ENCODE data around the gene SF3B2. TPM values are rescaled to one million over a fixed set of nuclear protein-coding genes. Genes with fewer than 3 reads are reported as not detected.

Gene SF3B2
- total and polyA plus RNA-seq, 2 experiments from 2014 or later, result 120 to 155 TPM

DNA sequence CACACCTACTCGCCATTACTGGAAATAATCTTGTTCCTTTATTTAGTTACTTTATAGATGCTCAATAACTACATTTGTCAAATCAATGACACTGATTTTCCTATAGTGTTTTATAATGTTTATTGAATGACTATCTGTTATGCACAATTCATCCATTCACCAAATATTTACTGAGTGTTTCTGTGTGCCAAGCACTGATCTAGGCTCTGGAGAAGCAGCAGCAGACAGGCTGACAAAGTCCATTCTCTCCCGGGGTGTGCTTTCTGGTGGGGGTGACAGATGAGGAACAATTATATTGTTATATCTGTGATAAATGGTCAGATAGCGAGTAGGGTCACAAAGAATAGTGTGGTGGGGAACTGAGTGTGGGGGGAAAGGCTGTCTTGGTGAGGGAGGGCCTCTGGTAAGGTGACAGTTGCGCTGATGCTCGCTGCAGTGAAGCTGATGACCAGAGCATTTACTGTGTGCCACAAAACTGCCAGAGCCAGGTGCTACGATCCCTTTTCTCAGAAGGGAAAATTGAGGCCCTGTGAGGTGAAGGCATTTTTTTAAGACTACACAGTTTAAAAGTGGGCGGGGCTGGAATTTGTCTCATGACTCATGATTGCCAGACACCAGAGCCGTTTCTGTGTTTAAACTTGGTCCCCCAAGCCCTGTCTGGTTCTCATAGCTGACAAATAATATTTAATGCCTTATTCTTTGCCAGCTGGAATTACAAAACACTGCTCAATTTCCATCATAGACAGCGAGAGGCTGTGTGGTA is 28.1 kb downstream of the SF3B2 start:
- WGBS (ENCODE audit: low lambda C conversion rate, missing lambda C conversion rate), result 73% methylated on average over 9 of the region's 9 CpGs
- Histone ChIP-seq H3K9me2 (replicated peaks; ENCODE audit: insufficient read depth) (no peaks in the 10 kb centered on the region), H2AFZ (no peak overlapping the region), H3K36me3 (replicated peaks; ENCODE audit: insufficient read depth, low read depth) (no peaks in the 10 kb centered on the region), H3K9me3 (ENCODE audit: low read depth) (no peaks in the 10 kb centered on the region), H3K79me2 (peaks cover 96% of the 10 kb centered on the region), H3K4me3 (no peak overlapping the region), H3K4me2 (no peak overlapping the region), H3K27me3 (no peaks in the 10 kb centered on the region), H3K4me1 (ENCODE audit: insufficient read depth) (peaks cover 35% of the 10 kb centered on the region), H3K27ac (peak overlapping the region; percentile 55), H4K20me1 (ENCODE audit: insufficient read depth, poor library complexity, severe bottlenecking) (no peaks in the 10 kb centered on the region)
- DNase-seq (ENCODE audit: low spot score), result peak; percentile 71
- no peak for TF ChIP-seq EZH2 (IDR thresholded peaks at IDR 0.05; ENCODE audit: borderline replicate concordance)
- TF ChIP-seq, protein P1, sequence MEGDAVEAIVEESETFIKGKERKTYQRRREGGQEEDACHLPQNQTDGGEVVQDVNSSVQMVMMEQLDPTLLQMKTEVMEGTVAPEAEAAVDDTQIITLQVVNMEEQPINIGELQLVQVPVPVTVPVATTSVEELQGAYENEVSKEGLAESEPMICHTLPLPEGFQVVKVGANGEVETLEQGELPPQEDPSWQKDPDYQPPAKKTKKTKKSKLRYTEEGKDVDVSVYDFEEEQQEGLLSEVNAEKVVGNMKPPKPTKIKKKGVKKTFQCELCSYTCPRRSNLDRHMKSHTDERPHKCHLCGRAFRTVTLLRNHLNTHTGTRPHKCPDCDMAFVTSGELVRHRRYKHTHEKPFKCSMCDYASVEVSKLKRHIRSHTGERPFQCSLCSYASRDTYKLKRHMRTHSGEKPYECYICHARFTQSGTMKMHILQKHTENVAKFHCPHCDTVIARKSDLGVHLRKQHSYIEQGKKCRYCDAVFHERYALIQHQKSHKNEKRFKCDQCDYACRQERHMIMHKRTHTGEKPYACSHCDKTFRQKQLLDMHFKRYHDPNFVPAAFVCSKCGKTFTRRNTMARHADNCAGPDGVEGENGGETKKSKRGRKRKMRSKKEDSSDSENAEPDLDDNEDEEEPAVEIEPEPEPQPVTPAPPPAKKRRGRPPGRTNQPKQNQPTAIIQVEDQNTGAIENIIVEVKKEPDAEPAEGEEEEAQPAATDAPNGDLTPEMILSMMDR (IDR thresholded peaks at IDR 0.05; ENCODE audit: poor library complexity), result no peak

DNA sequence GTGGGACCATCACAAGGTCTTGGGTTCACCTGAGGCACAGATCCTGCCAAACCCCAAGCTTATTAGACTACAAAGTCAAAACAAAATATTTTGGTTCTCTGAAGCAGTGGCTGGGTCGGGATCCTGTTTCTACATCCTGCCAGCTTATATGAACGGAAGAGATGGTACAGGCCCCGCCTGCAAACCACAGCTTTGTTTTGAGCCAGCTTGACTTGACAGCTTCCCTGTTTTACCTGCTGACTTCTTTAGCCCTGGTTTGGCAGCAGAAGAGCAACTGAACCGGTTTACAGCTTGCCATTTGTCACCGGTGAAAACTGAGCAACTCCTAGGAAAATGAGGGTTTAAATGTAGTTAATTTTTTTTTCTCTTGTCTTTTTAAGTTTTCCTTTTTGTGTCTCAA is 29.3 kb downstream of the SF3B2 start:
- Histone ChIP-seq H3K9me2 (replicated peaks; ENCODE audit: insufficient read depth) (no peaks in the 10 kb centered on the region), H3K36me3 (replicated peaks; ENCODE audit: insufficient read depth, low read depth) (no peaks in the 10 kb centered on the region), H3K79me2 (peaks cover 94% of the 10 kb centered on the region), H4K20me1 (ENCODE audit: insufficient read depth, poor library complexity, severe bottlenecking) (no peaks in the 10 kb centered on the region), H3K27ac (peak overlapping the region; percentile 44), H2AFZ (no peak overlapping the region), H3K4me1 (ENCODE audit: insufficient read depth) (peaks cover 35% of the 10 kb centered on the region), H3K27me3 (no peaks in the 10 kb centered on the region), H3K9me3 (ENCODE audit: low read depth) (no peaks in the 10 kb centered on the region), H3K4me2 (peak overlapping the region; percentile 2), H3K4me3 (no peak overlapping the region)
- TF ChIP-seq EZH2 (IDR thresholded peaks at IDR 0.05; ENCODE audit: borderline replicate concordance), result no peak
- no peak for TF ChIP-seq EZH2phosphoT487 (IDR thresholded peaks at IDR 0.05; ENCODE audit: low read depth, severe bottlenecking, unreplicated experiment)
- TF ChIP-seq, protein P1 (IDR thresholded peaks at IDR 0.05; ENCODE audit: poor library complexity), result no peak
- 44% methylated on average over 5 of the region's 5 CpGs for WGBS (ENCODE audit: low lambda C conversion rate, missing lambda C conversion rate)
- DNase-seq (ENCODE audit: low spot score), result peak; percentile 29

DNA sequence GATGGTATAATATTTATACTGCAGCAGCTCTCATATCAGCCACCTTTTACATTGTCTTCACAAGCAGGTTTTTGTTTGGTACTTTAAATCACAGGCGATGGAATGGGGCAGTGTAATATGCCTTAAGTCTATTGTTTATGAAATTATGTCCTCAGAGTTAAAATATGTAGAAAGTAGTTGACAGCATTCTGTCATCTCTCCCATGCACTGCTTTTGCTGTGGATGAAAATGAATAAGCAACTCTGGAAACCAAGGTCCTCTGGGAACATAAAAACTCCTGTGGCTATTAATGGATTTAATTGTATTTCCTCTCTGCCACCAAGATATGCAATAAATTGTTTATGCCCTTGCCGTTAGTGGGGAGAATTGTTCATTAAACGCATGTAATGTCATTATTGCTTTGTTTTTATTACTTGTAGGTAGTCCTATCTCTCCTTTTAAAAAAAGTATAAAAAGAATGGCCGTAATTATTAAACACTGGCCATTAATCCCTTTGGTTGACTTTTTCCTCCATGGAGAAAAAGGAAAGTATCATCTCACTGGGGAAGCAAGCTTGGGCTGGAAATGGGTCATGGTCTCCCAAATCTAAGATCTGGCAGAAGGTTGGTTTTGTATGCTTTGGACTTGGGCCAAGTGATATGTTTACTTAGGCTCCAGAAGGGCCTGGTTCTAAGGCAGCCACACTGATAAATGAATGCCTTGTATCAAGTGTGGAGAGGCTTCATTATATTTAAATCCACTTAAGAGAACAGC is 31.0 kb downstream of the SF3B2 start:
- Histone ChIP-seq H3K4me1 (ENCODE audit: insufficient read depth) (peaks cover 35% of the 10 kb centered on the region), H3K4me2 (peak overlapping the region; percentile 30), H3K27ac (no peak overlapping the region), H3K9me2 (replicated peaks; ENCODE audit: insufficient read depth) (no peaks in the 10 kb centered on the region), H2AFZ (no peak overlapping the region), H3K79me2 (peaks cover 94% of the 10 kb centered on the region), H3K36me3 (replicated peaks; ENCODE audit: insufficient read depth, low read depth) (no peaks in the 10 kb centered on the region), H3K9me3 (ENCODE audit: low read depth) (no peaks in the 10 kb centered on the region), H3K27me3 (no peaks in the 10 kb centered on the region), H4K20me1 (ENCODE audit: insufficient read depth, poor library complexity, severe bottlenecking) (no peaks in the 10 kb centered on the region), H3K4me3 (no peak overlapping the region)
- WGBS (ENCODE audit: low lambda C conversion rate, missing lambda C conversion rate), result 65% methylated on average over 4 of the region's 4 CpGs
- no peak for DNase-seq (ENCODE audit: low spot score)
- TF ChIP-seq EZH2 (IDR thresholded peaks at IDR 0.05; ENCODE audit: borderline replicate concordance) (no peak), EZH2phosphoT487 (IDR thresholded peaks at IDR 0.05; ENCODE audit: low read depth, severe bottlenecking, unreplicated experiment) (no peak)
- TF ChIP-seq, protein P1 (IDR thresholded peaks at IDR 0.05; ENCODE audit: poor library complexity), result no peak
